ENCODE data around the gene ZNF175.
A peak's percentile ranks its signal among the peaks of the same experiment; 100 is the strongest.

Gene ZNF175

DNA sequence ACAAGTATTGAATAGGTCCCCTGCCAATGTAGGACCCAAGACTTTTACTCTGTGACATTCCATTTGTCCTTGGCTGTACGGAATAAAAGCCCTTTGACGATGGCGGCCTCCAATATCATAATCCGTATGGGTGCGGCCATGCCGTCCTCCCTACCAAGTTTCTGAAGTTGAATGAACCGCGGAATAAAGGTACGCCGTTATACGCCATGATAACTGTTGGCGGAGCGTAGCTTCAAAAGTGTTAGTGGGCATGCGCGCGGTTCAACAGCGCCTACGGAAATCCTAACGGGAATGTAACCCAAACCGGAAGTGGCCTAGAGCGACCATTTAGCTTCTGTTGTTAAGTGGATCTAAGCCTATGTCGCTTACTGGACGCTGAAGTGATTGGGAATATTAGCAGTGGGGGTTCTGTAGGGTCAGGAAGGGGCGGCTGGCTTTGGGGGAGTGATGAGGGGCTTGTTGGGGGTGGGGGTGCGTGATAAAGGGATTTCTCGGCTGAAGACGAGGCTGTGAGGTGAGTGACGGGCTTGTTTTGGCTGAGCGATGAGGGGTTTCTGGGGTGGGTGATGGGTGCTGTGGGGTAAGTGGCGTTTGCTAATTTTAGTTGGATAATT lies at the start of gene ZNF175:
Gene ZNF175 (plus strand): TSS at position 322 of the 614 bp plus-strand sequence. CDS start 2,047 bp downstream, outside the sequence.
- peak; percentile 82 for DNase-seq

GRCh38 chr19:51521357-51521756 lies 49.7 kb upstream of the ZNF175 start:
- DNase-seq: no peak

DNA sequence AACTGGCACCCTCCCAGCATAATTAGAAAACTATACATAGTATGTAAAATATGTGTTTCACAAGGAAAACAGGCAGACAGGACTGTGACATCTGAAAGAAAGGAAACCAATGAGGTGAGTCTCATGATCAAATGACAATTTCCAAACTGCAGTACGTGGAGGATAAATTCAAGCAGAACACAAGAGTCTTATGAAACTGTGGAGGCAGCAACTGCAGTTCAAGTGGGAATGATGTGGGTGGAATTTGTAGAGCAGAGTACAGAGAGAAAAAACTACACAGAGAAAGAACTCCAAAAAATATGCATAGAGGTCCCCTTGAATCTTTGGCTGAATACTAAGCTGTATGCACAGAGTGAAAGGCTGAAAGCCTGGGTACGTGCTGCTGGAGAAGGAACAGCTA lies 49.3 kb upstream of the ZNF175 start:
- no peak for DNase-seq

- no peak for DNase-seq
These were observed 46.3 kb upstream of the ZNF175 start for GRCh38 chr19:51524666-51525264.

DNA sequence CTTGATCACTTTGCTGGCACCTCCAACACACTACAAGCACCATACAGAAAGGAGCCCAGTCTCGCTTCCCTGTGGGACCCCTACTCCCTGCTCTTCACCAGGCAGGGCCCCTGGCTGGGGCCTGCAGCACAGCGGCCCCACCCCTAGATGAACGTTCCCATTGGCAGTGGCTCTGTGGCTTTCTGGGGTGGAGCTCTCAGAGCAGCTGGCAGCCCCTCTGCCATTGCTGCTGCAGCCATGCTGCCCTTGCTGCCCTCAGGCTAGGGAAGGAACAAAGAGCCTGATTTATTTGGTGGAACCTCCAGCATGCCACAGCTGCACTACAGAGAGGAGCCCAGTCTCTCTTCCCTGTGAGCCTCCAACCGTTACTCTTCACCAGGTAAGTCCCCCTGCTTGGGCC lies 45.4 kb upstream of the ZNF175 start:
- DNase-seq: no peak

DNA sequence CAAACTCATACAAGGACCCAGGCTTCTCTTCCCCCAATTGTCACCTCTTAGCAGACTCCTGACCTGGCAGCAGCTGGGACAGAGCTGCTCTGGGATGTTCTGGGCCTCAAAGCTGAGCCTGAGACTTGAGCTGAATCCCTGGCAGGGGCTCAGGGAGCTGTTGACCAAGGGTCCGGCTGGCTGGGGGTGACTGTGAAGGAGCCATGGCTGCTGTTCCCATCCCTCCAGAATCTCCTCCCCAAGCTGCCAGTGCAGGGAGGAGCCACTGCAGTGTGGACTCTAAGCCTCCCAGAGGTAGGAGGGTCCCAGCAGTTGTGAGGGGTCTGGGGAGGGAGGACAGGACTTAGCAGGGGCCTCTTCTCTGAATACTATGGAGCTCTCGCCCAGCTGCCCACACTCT lies 41.8 kb upstream of the ZNF175 start:
- DNase-seq: no peak

DNA sequence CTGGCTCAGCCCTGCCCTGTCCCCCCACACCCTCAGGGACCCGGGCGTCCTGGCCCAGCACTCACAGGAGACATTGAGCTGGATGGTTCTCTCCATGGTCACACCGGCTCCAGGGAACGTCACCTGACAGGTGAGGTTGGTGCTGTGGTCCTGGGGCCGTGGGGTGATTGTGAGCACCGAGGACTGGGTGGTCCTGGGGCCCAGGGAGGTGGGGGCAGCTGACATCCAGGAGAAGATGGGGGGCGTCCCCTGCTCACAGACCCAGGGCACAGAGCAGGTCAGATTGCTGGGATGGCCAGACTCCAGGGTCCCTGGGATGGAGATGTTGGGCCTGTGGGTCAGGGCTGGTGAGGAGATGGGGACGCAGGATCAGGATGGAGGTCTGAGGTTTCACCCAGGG lies 40.5 kb upstream of the ZNF175 start:
- DNase-seq: no peak

GRCh38 chr19:51531349-51532315 lies 39.5 kb upstream of the ZNF175 start, which contains the start of gene SIGLEC6:
Gene SIGLEC6 (minus strand): TSS chr19:51531670. CDS start chr19:51531648, 22 bp downstream.
- DNase-seq: no peak

- no peak for DNase-seq
These were observed 35.5 kb upstream of the ZNF175 start for GRCh38 chr19:51535535-51535934.

- no peak for DNase-seq
These were observed 31.2 kb upstream of the ZNF175 start for GRCh38 chr19:51539821-51540366.

DNA sequence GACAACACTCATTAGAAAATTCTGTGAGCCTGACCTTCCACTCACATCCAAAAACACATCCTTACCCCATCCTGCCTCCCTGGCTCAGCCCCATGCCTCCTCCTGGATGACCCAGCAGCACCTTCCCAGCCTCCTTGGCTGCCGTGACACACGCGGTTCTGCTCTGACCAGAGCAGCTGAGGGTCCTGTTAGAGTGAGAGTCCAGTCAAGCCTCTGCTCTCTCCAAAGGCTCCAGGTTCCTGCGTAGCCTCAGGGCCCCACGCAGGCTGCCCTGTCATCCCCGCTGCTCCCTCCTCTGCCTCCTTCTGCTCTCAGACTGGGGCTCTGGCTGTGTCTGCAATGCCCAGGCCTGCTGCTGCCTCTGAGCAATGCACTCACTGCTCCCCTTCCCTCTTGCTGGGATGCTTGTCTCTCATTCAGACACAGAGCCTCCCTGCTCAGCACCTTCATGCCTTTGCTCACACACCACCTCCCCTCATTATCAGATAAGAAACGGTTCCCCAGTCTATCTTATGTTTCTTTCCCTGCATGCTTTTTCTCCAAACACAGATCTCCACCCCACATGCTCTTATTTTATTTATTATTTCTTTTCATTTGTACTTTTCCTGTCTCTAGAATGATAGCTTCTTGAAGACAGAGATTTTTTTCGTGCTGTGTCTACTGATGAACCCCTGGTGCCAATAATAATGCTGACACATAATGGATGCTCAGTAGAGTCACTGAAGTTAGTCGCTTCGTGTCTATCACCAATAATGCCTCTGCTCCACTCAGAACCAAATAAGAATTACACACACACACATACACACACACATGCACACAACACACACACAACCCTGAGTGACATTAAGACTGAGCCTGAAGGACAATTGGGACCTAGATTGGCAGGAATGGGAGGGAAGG lies 29.4 kb upstream of the ZNF175 start:
- no peak for DNase-seq

GRCh38 chr19:51542699-51543098 lies 28.4 kb upstream of the ZNF175 start:
- DNase-seq: no peak

DNA sequence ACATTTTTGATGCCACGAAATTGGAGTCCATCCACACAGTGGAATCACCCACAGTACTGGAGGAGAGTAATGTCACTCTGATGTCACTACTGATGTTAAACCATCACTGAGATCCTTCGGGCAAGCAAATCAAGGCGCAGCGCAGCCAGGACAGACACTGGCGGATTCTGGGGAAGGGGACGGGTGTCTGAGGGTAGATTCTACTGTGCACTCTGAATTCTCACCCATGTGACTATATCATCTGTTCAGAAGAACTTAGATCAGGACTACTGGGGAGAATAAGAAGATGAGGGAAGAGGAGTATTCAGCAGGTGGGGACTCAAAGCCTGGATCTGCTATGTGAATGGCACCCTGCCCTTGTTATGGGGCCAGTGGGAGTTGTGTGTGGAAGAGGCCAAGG lies 27.0 kb upstream of the ZNF175 start:
- no peak for DNase-seq

DNA sequence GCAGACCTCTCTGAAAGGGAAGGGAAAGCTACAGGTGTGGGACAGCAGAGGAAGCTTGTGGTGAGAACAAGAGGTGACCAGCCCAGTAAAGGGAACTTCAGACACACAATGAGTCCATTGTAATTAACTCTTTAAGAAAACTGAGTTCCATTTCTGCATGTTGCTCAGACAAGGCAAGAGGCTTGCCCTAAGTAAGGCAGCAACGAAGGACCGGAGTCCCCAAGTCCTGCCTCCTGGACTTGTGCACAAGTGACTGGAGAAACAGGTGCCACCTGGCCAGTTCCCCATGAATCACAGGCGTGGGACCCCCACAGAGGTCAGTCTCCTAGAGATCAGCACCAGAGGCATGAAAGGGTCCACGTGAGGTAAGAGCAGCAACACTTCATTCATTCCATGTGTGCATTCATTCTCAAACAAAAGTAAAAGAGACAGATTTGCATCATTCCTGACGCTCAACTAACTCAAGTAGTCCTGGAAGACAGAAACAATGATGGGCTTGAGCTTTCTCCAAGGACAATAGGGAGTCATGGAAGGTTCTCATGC lies 24.9 kb upstream of the ZNF175 start:
- no peak for DNase-seq

DNA sequence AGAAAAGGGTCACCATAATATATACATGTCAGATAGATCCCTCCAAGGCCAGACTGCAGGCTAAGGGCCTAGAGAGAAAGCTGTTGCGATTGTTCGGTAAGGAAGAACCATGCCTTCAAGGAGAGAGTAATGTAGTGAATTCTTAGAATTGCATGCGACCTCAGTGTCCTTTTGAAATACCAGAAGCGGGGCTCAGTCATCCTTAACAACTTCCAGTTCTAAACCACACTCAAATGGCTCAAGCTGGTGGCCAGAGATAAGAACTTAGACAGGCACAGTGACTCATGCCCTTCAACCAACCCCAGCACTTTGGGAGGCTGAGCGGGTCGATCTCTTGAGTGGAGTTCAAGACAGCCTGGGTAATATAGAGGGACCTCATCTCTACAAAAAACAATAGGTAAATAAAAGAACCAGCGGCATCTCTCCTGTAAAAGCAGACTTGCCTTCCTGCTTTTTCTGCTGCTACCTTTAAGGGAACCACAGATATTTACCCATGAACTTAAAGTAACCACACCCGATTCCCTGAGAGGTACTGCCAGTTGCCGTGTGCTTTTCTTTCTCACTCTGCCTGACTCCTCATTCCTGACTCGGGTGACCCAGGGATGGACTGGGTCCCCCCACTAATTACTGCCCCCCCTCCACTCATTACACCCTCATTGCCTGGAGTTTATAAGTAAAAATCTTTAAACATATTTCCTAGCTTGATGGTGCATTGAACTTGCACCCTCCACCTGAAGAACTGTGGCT lies 24.3 kb upstream of the ZNF175 start:
- DNase-seq: no peak

DNA sequence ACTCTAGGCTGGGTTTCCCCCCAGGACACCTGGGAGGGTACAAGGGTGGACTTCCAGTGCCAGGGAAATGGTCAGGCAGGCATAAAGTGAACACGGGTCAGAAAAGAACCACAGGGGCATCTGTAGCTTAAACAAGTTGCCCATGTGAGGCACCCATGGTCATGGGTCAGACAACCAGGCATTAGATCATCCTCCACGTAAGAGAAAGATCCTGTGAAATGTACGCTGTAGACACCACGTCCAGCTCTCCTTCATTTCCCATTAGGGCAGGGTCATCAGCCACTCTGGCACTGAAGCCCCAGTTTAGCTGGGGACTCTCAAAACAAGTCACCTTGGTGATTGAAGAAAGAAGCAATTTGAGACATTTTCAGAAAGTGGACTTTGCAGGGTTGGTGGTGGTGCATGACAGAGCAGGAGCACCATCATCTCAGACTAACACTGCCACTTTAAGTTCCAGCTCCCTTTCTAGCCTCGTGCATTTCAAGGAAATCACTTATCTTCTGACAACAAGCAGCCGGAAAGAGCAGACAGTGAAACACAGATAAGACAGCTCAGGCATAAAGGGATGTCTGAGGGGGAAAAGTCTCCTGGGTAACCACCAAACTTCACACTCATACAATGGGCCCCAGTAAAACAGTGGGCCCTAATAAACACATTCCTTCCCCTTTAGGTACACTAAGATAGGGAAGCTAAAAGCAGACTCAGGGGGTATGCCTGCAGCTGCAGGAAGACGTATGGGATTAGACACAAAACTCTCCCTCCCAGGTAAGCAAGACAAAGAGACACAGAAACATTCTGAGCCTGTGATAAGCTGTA lies 23.5 kb upstream of the ZNF175 start:
- DNase-seq: no peak

DNA sequence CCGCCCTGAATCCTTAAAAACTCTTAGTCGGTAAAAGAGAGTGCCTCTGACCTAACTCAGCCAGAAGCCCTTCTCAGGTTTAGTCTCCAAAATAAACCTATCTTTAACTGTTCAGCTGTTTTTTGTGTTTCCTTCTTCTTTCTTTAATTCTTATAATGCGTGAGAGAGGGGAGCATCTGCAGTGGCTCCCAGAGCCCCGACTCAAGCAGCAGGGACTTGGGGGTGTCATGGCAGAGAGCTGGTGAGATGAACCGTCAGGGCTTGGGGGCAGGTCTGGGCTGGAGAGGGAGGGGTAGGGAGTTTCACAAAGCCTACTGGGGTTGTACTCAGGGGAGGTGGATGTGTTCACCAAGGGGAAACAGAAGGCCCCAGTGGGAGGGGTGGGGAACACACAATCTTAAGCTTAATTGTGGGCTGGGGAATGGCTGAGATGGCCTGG lies 22.9 kb upstream of the ZNF175 start:
- DNase-seq: no peak

- DNase-seq: no peak
These were observed 22.2 kb upstream of the ZNF175 start for GRCh38 chr19:51548891-51549305.

- DNase-seq: no peak
These were observed 21.4 kb upstream of the ZNF175 start for GRCh38 chr19:51549533-51550324.
